Measurements from ENCODE around the gene PDZD2.

PDZD2 gene

GRCh38 chr5:31750215-31750614 is 111.3 kb downstream of the PDZD2 start:
- Histone ChIP-seq H3K27ac (ENCODE audit: low read depth, low read length) (no peak overlapping the region), H3F3A (ENCODE audit: control insufficient read depth, insufficient read depth) (no peaks in the 10 kb centered on the region), H3K9me2 (replicated peaks; ENCODE audit: control insufficient read depth, low read length) (no peaks in the 10 kb centered on the region), H3K36me3 (ENCODE audit: control insufficient read depth, low read length) (no peaks in the 10 kb centered on the region), H3K27me3 (ENCODE audit: control insufficient read depth, low read length) (peaks cover 4% of the 10 kb centered on the region; the same call in 1 of the 2 replicates), H3K4me1 (ENCODE audit: control insufficient read depth, low read length) (no peaks in the 10 kb centered on the region), H3K4me3 (ENCODE audit: low read length) (no peak overlapping the region), H3K79me2 (ENCODE audit: control insufficient read depth, low read length) (no peaks in the 10 kb centered on the region), H3K9me3 (ENCODE audit: control insufficient read depth, insufficient read depth, low read length) (no peaks in the 10 kb centered on the region), H4K20me1 (ENCODE audit: control insufficient read depth, insufficient read depth, low read depth, low read length) (no peaks in the 10 kb centered on the region), H3K4me2 (ENCODE audit: low read length) (no peak overlapping the region)
- TF ChIP-seq EZH2phosphoT487 (IDR thresholded peaks at IDR 0.05; ENCODE audit: borderline replicate concordance, low read length) (no peak), CTCF (IDR thresholded peaks at IDR 0.05; ENCODE audit: low read depth, low read length, poor library complexity, severe bottlenecking) (no peak)

GRCh38 chr5:31751610-31752009 is 112.7 kb downstream of the PDZD2 start:
- H3K79me2 ChIP-seq (ENCODE audit: control insufficient read depth, low read length) = no peaks in the 10 kb centered on the region
- no peaks in the 10 kb centered on the region for H3K9me3 ChIP-seq (ENCODE audit: control insufficient read depth, insufficient read depth, low read length)
- no peaks in the 10 kb centered on the region for H3K36me3 ChIP-seq (ENCODE audit: control insufficient read depth, low read length)
- TF ChIP-seq EZH2phosphoT487 (IDR thresholded peaks at IDR 0.05; ENCODE audit: borderline replicate concordance, low read length) = no peak
- no peak for TF ChIP-seq CTCF (IDR thresholded peaks at IDR 0.05; ENCODE audit: low read depth, low read length, poor library complexity, severe bottlenecking)
- H3K27me3 ChIP-seq (ENCODE audit: control insufficient read depth, low read length) = no peaks in the 10 kb centered on the region
- no peak overlapping the region for H3K4me3 ChIP-seq (ENCODE audit: low read length)
- H3K9me2 ChIP-seq (replicated peaks; ENCODE audit: control insufficient read depth, low read length) = no peaks in the 10 kb centered on the region
- no peak overlapping the region for H3K4me2 ChIP-seq (ENCODE audit: low read length)
- H3K27ac ChIP-seq (ENCODE audit: low read depth, low read length) = no peak overlapping the region
- no peaks in the 10 kb centered on the region for H3K4me1 ChIP-seq (ENCODE audit: control insufficient read depth, low read length)
- no peaks in the 10 kb centered on the region for H4K20me1 ChIP-seq (ENCODE audit: control insufficient read depth, insufficient read depth, low read depth, low read length)
- no peaks in the 10 kb centered on the region for H3F3A ChIP-seq (ENCODE audit: control insufficient read depth, insufficient read depth)

- Histone ChIP-seq H3K4me2 (ENCODE audit: low read length) (no peak overlapping the region), H3K27me3 (ENCODE audit: control insufficient read depth, low read length) (no peaks in the 10 kb centered on the region), H3K9me3 (ENCODE audit: control insufficient read depth, insufficient read depth, low read length) (no peaks in the 10 kb centered on the region), H3K4me1 (ENCODE audit: control insufficient read depth, low read length) (no peaks in the 10 kb centered on the region), H4K20me1 (ENCODE audit: control insufficient read depth, insufficient read depth, low read depth, low read length) (no peaks in the 10 kb centered on the region), H3K79me2 (ENCODE audit: control insufficient read depth, low read length) (no peaks in the 10 kb centered on the region), H3K36me3 (ENCODE audit: control insufficient read depth, low read length) (no peaks in the 10 kb centered on the region), H3K4me3 (ENCODE audit: low read length) (no peak overlapping the region), H3K27ac (ENCODE audit: low read depth, low read length) (no peak overlapping the region), H3F3A (ENCODE audit: control insufficient read depth, insufficient read depth) (no peaks in the 10 kb centered on the region), H3K9me2 (replicated peaks; ENCODE audit: control insufficient read depth, low read length) (no peaks in the 10 kb centered on the region)
- TF ChIP-seq EZH2phosphoT487 (IDR thresholded peaks at IDR 0.05; ENCODE audit: borderline replicate concordance, low read length) = no peak
- no peak for TF ChIP-seq CTCF (IDR thresholded peaks at IDR 0.05; ENCODE audit: low read depth, low read length, poor library complexity, severe bottlenecking)
Measured at GRCh38 chr5:31753700-31754357, 114.9 kb downstream of the PDZD2 start.

Data from DOHH2 (cell line).